Left renal cortex interstitium (tissue), 4 donors: ENCODE data around the gene GAB2. TPM values are rescaled to one million over a fixed set of nuclear protein-coding genes. Genes with fewer than 3 reads are reported as not detected.

Experiments
- DNase-seq, 4 donors: peaks; one replicate each; pipeline ENCODE4 v3.0.0-alpha.2; 2013; ENCODE audit warnings: low read depth in 4 of 4, low spot score in 2 of 4, missing footprints in 1 of 4
- polyA plus RNA-seq, 4 donors: library from polyadenylated mRNA; unstranded; fragments of 120-200 nt; gene quantifications; one replicate each; pipeline ENCODE4 v1.2.1, GENCODE V29; 2013; ENCODE audit not compliant: insufficient read length in 4 of 4

Gene GAB2
- polyA plus RNA-seq, 4 donors: 17.0 to 19.1 (median 18.7) TPM

GRCh38 chr11:78170874-78171549 lies 246.6 kb downstream of the GAB2 start:
- no peak for DNase-seq

GRCh38 chr11:78170413-78170812 lies 247.2 kb downstream of the GAB2 start:
- no peak for DNase-seq

- peak in 2 of 4 donors; percentile 21 to 37 for DNase-seq
Observed at GRCh38 chr11:78168539-78169477, 248.8 kb downstream of the GAB2 start.

- peak in 1 of 4 donors; percentile 19 for DNase-seq
Observed at GRCh38 chr11:78166855-78167469, 250.7 kb downstream of the GAB2 start.

Other genes starting within 250 kb of the GAB2 start
- 1 to 10 TPM; 8.3 to 9.9 (median 9.1) TPM for gene KCTD21, start 229.2 kb downstream of the GAB2 start, polyA plus RNA-seq
- 1 to 10 TPM; 4.3 to 8.2 (median 5.8) TPM for gene USP35, start 228.9 kb downstream of the GAB2 start, polyA plus RNA-seq
- 10 to 100 TPM; 32.9 to 53.2 (median 38.3) TPM for gene NARS2, start 157.0 kb upstream of the GAB2 start, polyA plus RNA-seq